H1 (cell line): ENCODE results near the gene FGD4. TPM values are rescaled to one million over a fixed set of nuclear protein-coding genes. Genes with fewer than 3 reads are reported as not detected.

Experiments
- CTCF ChIA-PET: fragments of 300-600 bp; sonication (Branson Sonifier 250); formaldehyde crosslinking; loops from one replicate; lab custom pipeline; 2021; ENCODE audit not compliant: partially characterized antibody; lab: Charles Lee
- POLR2A ChIA-PET: fragments of 300-600 bp; sonication (Branson Sonifier 250); formaldehyde crosslinking; loops from one replicate; lab custom pipeline; 2021; ENCODE audit warnings: inconsistent platforms; ENCODE audit not compliant: partially characterized antibody; lab: Charles Lee
- DNase-seq, 2 experiments: peaks; one replicate each; pipeline versions ENCODE4 v3.0.0 to v3.0.0-alpha.2; 2010 to 2022; ENCODE audit warnings: low spot score in 2 of 2, low read depth in 1 of 2, mixed read lengths in 1 of 2
- FAIRE-seq: peaks from 2 replicates; lab custom pipeline; 2011; peaks lifted over from hg19 to GRCh38; lab: Jason Lieb, UNC
- H2AFZ ChIP-seq: 2 replicates; pipeline ENCODE4 v1.8.1; 2012; ENCODE audit warnings: low read length, inconsistent platforms
- H2AK5ac ChIP-seq: 2 replicates; pipeline ENCODE4 v1.6.1; 2013; ENCODE audit warnings: low read depth, low read length
- H2BK120ac ChIP-seq: replicated peaks from 2 replicates; pipeline ENCODE3; 2013; ENCODE audit warnings: low read depth, low read length, inconsistent platforms
- H2BK12ac ChIP-seq: 2 replicates; pipeline ENCODE4 v1.6.1; 2013; ENCODE audit warnings: low read depth, low read length
- H2BK15ac ChIP-seq: 2 replicates; pipeline ENCODE4 v1.6.1; 2013; ENCODE audit warnings: low read length
- H2BK20ac ChIP-seq: 2 replicates; pipeline ENCODE4 v1.6.1; 2013; ENCODE audit warnings: low read length
- H2BK5ac ChIP-seq: 2 replicates; pipeline ENCODE4 v1.6.1; 2013; ENCODE audit warnings: low read depth, low read length
- H3K14ac ChIP-seq: 2 replicates; pipeline ENCODE4 v1.6.1; 2013; ENCODE audit warnings: inconsistent platforms; ENCODE audit not compliant: insufficient read length
- H3K18ac ChIP-seq: 2 replicates; pipeline ENCODE4 v1.6.1; 2013; ENCODE audit warnings: low read length; ENCODE audit errors: extremely low read depth
- H3K23ac ChIP-seq: 2 replicates; pipeline ENCODE4 v1.6.1; 2013; ENCODE audit warnings: inconsistent platforms; ENCODE audit not compliant: insufficient read length
- H3K23me2 ChIP-seq: 2 replicates; pipeline ENCODE4 v1.6.1; 2013; ENCODE audit warnings: low read depth, low read length
- H3K27ac ChIP-seq: 2 replicates; pipeline ENCODE4 v1.6.1; 2011; ENCODE audit warnings: low read depth, low read length, inconsistent platforms
- H3K27me3 ChIP-seq, 4 experiments: replicated peaks in 1 of 4; 1 replicate in 1 of 4; 2 replicates in 3 of 4; pipeline versions ENCODE4 v1.6.1 to v1.8.1; 2011 to 2013; ENCODE audit warnings: low read length in 3 of 4, mild to moderate bottlenecking in 3 of 4, inconsistent platforms in 2 of 4, mixed read lengths in 2 of 4, moderate library complexity in 1 of 4; ENCODE audit not compliant: control insufficient read depth in 3 of 4, insufficient read depth in 3 of 4; ENCODE audit errors: extremely low read depth in 1 of 4
- H3K36me3 ChIP-seq, 4 experiments: 2 replicates each; pipeline versions ENCODE4 v1.6.1 to v1.8.1; 2011 to 2013; ENCODE audit warnings: mild to moderate bottlenecking in 4 of 4, low read length in 3 of 4, moderate library complexity in 2 of 4, control low read depth in 1 of 4, inconsistent platforms in 1 of 4; ENCODE audit not compliant: insufficient read depth in 4 of 4, control insufficient read depth in 2 of 4
- H3K4ac ChIP-seq: replicated peaks from 2 replicates; pipeline ENCODE3; 2013; ENCODE audit warnings: low read length, low read depth, mixed read lengths, inconsistent platforms; ENCODE audit not compliant: insufficient read length
- H3K4me1 ChIP-seq, 4 experiments: replicated peaks in 1 of 4; 1 replicate in 1 of 4; 2 replicates in 3 of 4; pipeline versions ENCODE4 v1.6.1 to v1.8.1; 2011 to 2013; ENCODE audit warnings: low read length in 3 of 4, inconsistent platforms in 2 of 4, mixed read lengths in 1 of 4; ENCODE audit not compliant: insufficient read depth in 4 of 4, control insufficient read depth in 3 of 4
- H3K4me2 ChIP-seq, 2 experiments: 2 replicates each; pipeline versions ENCODE4 v1.6.1 to v1.8.1; 2011 to 2013; ENCODE audit warnings: low read depth in 2 of 2, low read length in 2 of 2, control low read depth in 1 of 2, inconsistent platforms in 1 of 2, mild to moderate bottlenecking in 1 of 2; ENCODE audit not compliant: insufficient read depth in 1 of 2
- H3K4me3 ChIP-seq, 4 experiments: fragments of 200-600, 300-600 bp in 1 of 4; sonication (generic), shearing (Covaris generic), sonication (Bioruptor Twin) in 1 of 4; 2 replicates each; pipeline versions ENCODE4 v1.5.1 to v1.8.1; 2011 to 2016; ENCODE audit warnings: low read length in 4 of 4, low read depth in 3 of 4, control low read depth in 2 of 4, inconsistent platforms in 2 of 4, mild to moderate bottlenecking in 2 of 4, mixed read lengths in 1 of 4, moderate library complexity in 1 of 4; ENCODE audit not compliant: insufficient read depth in 2 of 4; ENCODE audit errors: extremely low read depth in 1 of 4
- H3K56ac ChIP-seq: replicated peaks from 2 replicates; pipeline ENCODE3; 2013; ENCODE audit warnings: low read depth, mild to moderate bottlenecking, mixed read lengths, low read length, inconsistent platforms; ENCODE audit not compliant: insufficient read length
- H3K79me1 ChIP-seq: 2 replicates; pipeline ENCODE4 v1.6.1; 2013; ENCODE audit warnings: low read depth, low read length, control low read depth
- H3K79me2 ChIP-seq, 2 experiments: 2 replicates each; pipeline versions ENCODE4 v1.6.1 to v1.8.1; 2012 to 2013; ENCODE audit warnings: low read length in 2 of 2, mild to moderate bottlenecking in 2 of 2, inconsistent platforms in 1 of 2; ENCODE audit not compliant: insufficient read depth in 2 of 2, control insufficient read depth in 1 of 2
- H3K9ac ChIP-seq, 4 experiments: replicated peaks in 1 of 4; 1 replicate in 1 of 4; 2 replicates in 3 of 4; pipeline versions ENCODE4 v1.6.1 to v1.8.1; 2011 to 2013; ENCODE audit warnings: low read depth in 3 of 4, low read length in 3 of 4, control low read depth in 2 of 4, mild to moderate bottlenecking in 2 of 4, moderate library complexity in 2 of 4, inconsistent platforms in 1 of 4; ENCODE audit errors: extremely low read depth in 1 of 4
- H3K9me3 ChIP-seq, 2 experiments: 2 replicates each; pipeline versions ENCODE4 v1.6.1 to v1.8.1; 2012 to 2013; ENCODE audit warnings: mild to moderate bottlenecking in 2 of 2, moderate library complexity in 2 of 2, control low read depth in 1 of 2, inconsistent platforms in 1 of 2, low read depth in 1 of 2, low read length in 1 of 2, mixed read lengths in 1 of 2; ENCODE audit not compliant: insufficient read depth in 2 of 2
- H4K20me1 ChIP-seq, 2 experiments: replicated peaks in 1 of 2; 2 replicates each; pipeline versions ENCODE3 to v1.8.1; 2011 to 2013; ENCODE audit warnings: inconsistent platforms in 2 of 2, low read length in 2 of 2, mild to moderate bottlenecking in 1 of 2; ENCODE audit not compliant: insufficient read depth in 2 of 2, control insufficient read depth in 1 of 2
- H4K5ac ChIP-seq: 2 replicates; pipeline ENCODE4 v1.6.1; 2013; ENCODE audit warnings: low read length, low read depth, mixed read lengths, inconsistent platforms; ENCODE audit not compliant: insufficient read length
- H4K8ac ChIP-seq: 2 replicates; pipeline ENCODE4 v1.8.0; 2013; ENCODE audit warnings: mild to moderate bottlenecking, moderate library complexity, low read length, inconsistent platforms; ENCODE audit not compliant: insufficient read depth; ENCODE audit errors: extremely low read depth
- H4K91ac ChIP-seq: replicated peaks from 2 replicates; pipeline ENCODE3; 2013; ENCODE audit warnings: low read length, mixed read lengths, inconsistent platforms; ENCODE audit not compliant: insufficient read length
- ASH2L ChIP-seq: fragments of 200-600, 300-600 bp; sonication (generic); IDR thresholded peaks from one replicate; pipeline ENCODE4 v1.7.1; 2017; ENCODE audit warnings: low read length
- BCL11A ChIP-seq, 2 experiments: IDR thresholded peaks; one replicate each; pipeline ENCODE4 v1.6.1; 2011; ENCODE audit warnings: low read depth in 2 of 2, low read length in 2 of 2, mild to moderate bottlenecking in 2 of 2
- CBX8 ChIP-seq: fragments of 300-800, 300-1000 bp; sonication (generic); IDR thresholded peaks from 2 replicates; pipeline ENCODE4 v1.7.1; 2016; ENCODE audit warnings: low read depth, low read length, borderline replicate concordance
- CHD2 ChIP-seq: IDR thresholded peaks from 2 replicates; pipeline ENCODE4 v1.6.1; 2012; ENCODE audit warnings: low read length, improper control_type of control experiment
- GABPA ChIP-seq: IDR thresholded peaks from 2 replicates; pipeline ENCODE4 v1.6.1; 2011; ENCODE audit warnings: mild to moderate bottlenecking, low read length, moderate library complexity, borderline replicate concordance; ENCODE audit not compliant: insufficient read depth
- JUN ChIP-seq: IDR thresholded peaks from 2 replicates; pipeline ENCODE4 v1.6.1; 2011; ENCODE audit warnings: low read depth, mild to moderate bottlenecking, improper control_type of control experiment, low read length
- KDM1A ChIP-seq: fragments of 200-600, 300-600 bp; sonication (generic); IDR thresholded peaks from 2 replicates; pipeline ENCODE4 v1.7.1; 2016; ENCODE audit warnings: mild to moderate bottlenecking, low read length, borderline replicate concordance
- KDM4A ChIP-seq: IDR thresholded peaks from one replicate; pipeline ENCODE4 v1.7.1; 2012; ENCODE audit warnings: low read depth, mild to moderate bottlenecking, moderate library complexity, low read length, inconsistent platforms; ENCODE audit not compliant: severe bottlenecking
- MAFK ChIP-seq: IDR thresholded peaks from 2 replicates; pipeline ENCODE4 v1.6.1; 2012; ENCODE audit warnings: low read depth, mild to moderate bottlenecking, improper control_type of control experiment, low read length
- NANOG ChIP-seq: IDR thresholded peaks from 2 replicates; pipeline ENCODE4 v1.6.1; 2011; ENCODE audit warnings: low read length, low read depth, mild to moderate bottlenecking, inconsistent platforms; ENCODE audit not compliant: insufficient read depth, poor library complexity, severe bottlenecking
- POLR2A ChIP-seq, 2 experiments: IDR thresholded peaks; 1 replicate in 1 of 2; 2 replicates in 1 of 2; pipeline ENCODE4 v1.6.1; 2011; ENCODE audit warnings: low read depth in 2 of 2, low read length in 2 of 2, mild to moderate bottlenecking in 2 of 2; ENCODE audit errors: control extremely low read depth in 1 of 2
- SP4 ChIP-seq: IDR thresholded peaks from 2 replicates; pipeline ENCODE4 v1.6.1; 2012; ENCODE audit warnings: low read length, inconsistent platforms
- TCF12 ChIP-seq: IDR thresholded peaks from 2 replicates; pipeline ENCODE4 v1.6.1; 2011; ENCODE audit warnings: low read depth, mild to moderate bottlenecking, low read length
- WGBS, 2 experiments: shearing (Covaris generic) in 1 of 2; methylation state at CpG; one replicate each; pipeline versions ENCODE4 v1.1.6 to v1.1.7; 2013 to 2015; ENCODE audit warnings: low lambda C conversion rate in 2 of 2, mixed read lengths in 2 of 2, inconsistent platforms in 1 of 2, low coverage in 1 of 2, missing lambda C conversion rate in 1 of 2; ENCODE audit not compliant: insufficient replicate concordance in 2 of 2, insufficient coverage in 1 of 2, insufficient read length in 1 of 2; ENCODE audit errors: extremely low coverage in 1 of 2, missing lambda C conversion rate in 1 of 2; 5-methylcytosine and 5-hydroxymethylcytosine counted together
- polyA plus RNA-seq, 7 experiments: library from polyadenylated mRNA; depleted of rRNA in 3 of 7; stranded (reverse) in 5 of 7; unstranded in 2 of 7; fragments of >200 nt in 5 of 7; fragments of 200-250 nt in 2 of 7; gene quantifications; 1 replicate in 5 of 7; 2 replicates in 1 of 7; 4 replicates in 1 of 7; pipeline versions ENCODE4 v1.2.1 to v1.2.3, GENCODE V29; 2011 to 2013; ENCODE audit warnings: missing spikeins in 2 of 7, mixed read lengths in 2 of 7
- total RNA-seq: library from RNA; stranded (reverse); fragmentation: NEBNext Ultra II Directional; extraction: Animal tissue kit (Norgen Biotek cat#: 25700); gene quantifications from 2 replicates; pipeline ENCODE4 v1.2.1, GENCODE V29; 2021

FGD4 gene
- total and polyA plus RNA-seq, 2 of the 8 experiments (the other 6 are each of a cell fraction or from before 2014, with no cell fraction given): 8.5 to 48.2 TPM

GRCh38 chr12:32509328-32510091 is 110.2 kb downstream of the FGD4 start:
- DNase-seq: no peak
- Histone ChIP-seq H4K5ac (no peak overlapping the region), H3K79me2 (peaks cover 4 to 95% of the 10 kb centered on the region in 2 experiments; a peak in 3 of 4 replicates), H3K23me2 (peaks cover 2% of the 10 kb centered on the region; the same call in 1 of the 2 replicates), H3K79me1 (peaks cover 13% of the 10 kb centered on the region; the same call in 1 of the 2 replicates), H3K9me3 (no peaks in the 10 kb centered on the region), H2BK5ac (no peak overlapping the region), H4K20me1 (peaks cover 11 to 26% of the 10 kb centered on the region in 2 experiments), H2BK20ac (no peak overlapping the region), H3K4ac (no peak overlapping the region), H4K91ac (no peak overlapping the region), H3K14ac (no peak overlapping the region), H2BK12ac (no peak overlapping the region), H3K4me3 (no peak overlapping the region), H3K23ac (no peak overlapping the region), H3K56ac (no peak overlapping the region), H3K36me3 (no peaks in the 10 kb centered on the region), H3K9ac (no peak overlapping the region), H3K18ac (no peak overlapping the region), H3K27me3 (no peaks in the 10 kb centered on the region), H4K8ac (no peak overlapping the region), H2AK5ac (no peak overlapping the region), H2BK120ac (no peak overlapping the region), H2BK15ac (no peak overlapping the region), H3K4me1 (peaks cover 0 to 16% (median 9%) of the 10 kb centered on the region in 4 experiments; a peak in 5 of 7 replicates), H3K4me2 (no peak overlapping the region), H3K27ac (no peak overlapping the region), H2AFZ (no peak overlapping the region)
- WGBS, 2 experiments: 64% methylated on average over 2 of the region's 2 CpGs; no CpG with 5 or more reads in 1 of the 2 experiments
- ChIA-PET POLR2A (interaction anchor here (0.6 to 1.3 kb wide), 3 partner anchors 10 to 61 kb away, joined by 3 read pairs; no protein-coding TSS in a partner anchor), CTCF (interaction anchor here (0.5 kb wide), 1 partner anchor 1107 kb away, joined by 3 read pairs; no protein-coding TSS in a partner anchor)
- FAIRE-seq: no peak
- TF ChIP-seq SP4 (no peak), CBX8 (no peak), KDM1A (no peak), NANOG (no peak), BCL11A (IDR thresholded peaks at IDR 0.05; ENCODE audit: low read depth in 2 of 2, low read length in 2 of 2) (no peak), TCF12 (no peak), GABPA (no peak), CHD2 (no peak), POLR2A (IDR thresholded peaks at IDR 0.05; ENCODE audit: control extremely low read depth in 1 of 2, low read depth in 2 of 2, low read length in 2 of 2) (no peak), KDM4A (no peak), ASH2L (no peak), MAFK (no peak), JUN (no peak)
